Stimulated activated CD8-positive, alpha-beta memory T cell treated with anti-CD3 and anti-CD28 coated beads, Interleukin-15, amount 100 ng/mL, for 1 hour (primary cell): ENCODE data around the gene TTC23L.
A peak's percentile ranks its signal among the peaks of the same experiment; 100 is the strongest.
"Not testable (repeated sequence)": the region's sequence is repeated elsewhere in the genome, so short reads cannot be mapped to it uniquely, and the experiment has no call there.

Experiments
- DNase-seq: peaks from one replicate; pipeline ENCODE4 v3.0.0-alpha.2; 2020; ENCODE audit warnings: low read depth

Gene TTC23L

GRCh38 chr5:34923256-34923655, 84.3 kb downstream of the TTC23L start:
- DNase-seq: not testable (repeated sequence)

GRCh38 chr5:34923694-34924461, 84.9 kb downstream of the TTC23L start:
- no peak for DNase-seq

- DNase-seq: no peak
Observed at GRCh38 chr5:34924462-34924765, 85.5 kb downstream of the TTC23L start.

GRCh38 chr5:34926318-34926888, 87.4 kb downstream of the TTC23L start:
- no peak for DNase-seq

- no peak for DNase-seq
Observed at GRCh38 chr5:34927785-34928184, 88.8 kb downstream of the TTC23L start.

GRCh38 chr5:34928267-34928666, 89.3 kb downstream of the TTC23L start:
- no peak for DNase-seq

GRCh38 chr5:34929134-34929719, 90.3 kb downstream of the TTC23L start, which contains the start of gene DNAJC21:
Gene DNAJC21 (plus strand): TSS chr5:34929559. CDS start chr5:34929820, 261 bp downstream.
- DNase-seq: peak; percentile 94

- DNase-seq: peak; percentile 50
Observed at GRCh38 chr5:34929720-34930461, 90.9 kb downstream of the TTC23L start.

- DNase-seq: no peak
Observed at GRCh38 chr5:34930462-34930844, 91.5 kb downstream of the TTC23L start.

GRCh38 chr5:34930870-34931269, 91.9 kb downstream of the TTC23L start:
- DNase-seq: no peak

- no peak for DNase-seq
Observed at GRCh38 chr5:34932947-34933346, 94.0 kb downstream of the TTC23L start.

GRCh38 chr5:34941936-34942335, 103.0 kb downstream of the TTC23L start:
- no peak for DNase-seq

GRCh38 chr5:34944044-34944443, 105.1 kb downstream of the TTC23L start:
- DNase-seq: no peak

GRCh38 chr5:34944460-34945047, 105.6 kb downstream of the TTC23L start:
- DNase-seq: no peak
